ACHN (cell line): Measurements from ENCODE around the gene MRPL39.
"Not testable (repeated sequence)": the region's sequence is repeated elsewhere in the genome, so short reads cannot be mapped to it uniquely, and the experiment has no call there.

Experiments used
- DNase-seq: peaks from one replicate; pipeline ENCODE4 v3.0.0-alpha.2; 2015
- in situ Hi-C: cut with HindIII; loops from 2 replicates; pipeline ENCODE4 v1.10.0; 2017; ENCODE audit warnings: low sequenced_read_pairs, low pct_ligation_motif_present, low pct_unique_long_range_greater_than_20kb

Gene MRPL39

GRCh38 chr21:25607151-25608043 lies at the start of gene MRPL39:
MRPL39 (minus strand) TSS chr21:25607481; CDS start chr21:25607475, 6 bp downstream.
- in situ Hi-C loops: no loop called here
- DNase-seq: peak; percentile 88

GRCh38 chr21:25656412-25656811 lies 49.1 kb upstream of the MRPL39 start:
- DNase-seq: no peak
- in situ Hi-C loops: no loop called here

- DNase-seq: no peak
- in situ Hi-C loops: no loop called here
These were observed 41.9 kb upstream of the MRPL39 start for GRCh38 chr21:25649146-25649545.

- DNase-seq: no peak
- in situ Hi-C loops: no loop called here
These were observed 40.4 kb upstream of the MRPL39 start for GRCh38 chr21:25647647-25648046.

GRCh38 chr21:25646474-25646873 lies 39.2 kb upstream of the MRPL39 start:
- in situ Hi-C loops: no loop called here
- DNase-seq: no peak

- no peak for DNase-seq
- in situ Hi-C loops: no loop called here
These were observed 36.2 kb upstream of the MRPL39 start for GRCh38 chr21:25643486-25643885.

GRCh38 chr21:25640943-25641292 lies 33.6 kb upstream of the MRPL39 start:
- DNase-seq: no peak
- in situ Hi-C loops: no loop called here

- DNase-seq: no peak
These were observed 33.1 kb upstream of the MRPL39 start for GRCh38 chr21:25640202-25640942.

GRCh38 chr21:25639551-25640201 lies 32.4 kb upstream of the MRPL39 start:
- in situ Hi-C loops: no loop called here
- DNase-seq: peak; percentile 20

More at GRCh38 chr21:25640202-25640942, 33.1 kb upstream of the MRPL39 start:
- in situ Hi-C loops: no loop called here

- DNase-seq: peak; percentile 2
- in situ Hi-C loops: no loop called here
These were observed 31.6 kb upstream of the MRPL39 start, which contains the start of gene JAM2 for GRCh38 chr21:25638660-25639550. JAM2 (plus strand) TSS chr21:25639258; CDS start chr21:25639822, 564 bp downstream.

- in situ Hi-C loops: no loop called here
- no peak for DNase-seq
These were observed 30.8 kb upstream of the MRPL39 start for GRCh38 chr21:25637851-25638659.

GRCh38 chr21:25636727-25637126 lies 29.4 kb upstream of the MRPL39 start:
- DNase-seq: no peak

GRCh38 chr21:25635310-25635709 lies 28.0 kb upstream of the MRPL39 start:
- in situ Hi-C loops: no loop called here
- DNase-seq: no peak

More at GRCh38 chr21:25636727-25637126, 29.4 kb upstream of the MRPL39 start:
- in situ Hi-C loops: no loop called here

GRCh38 chr21:25632296-25632695 lies 25.0 kb upstream of the MRPL39 start:
- no peak for DNase-seq

GRCh38 chr21:25626757-25627156 lies 19.5 kb upstream of the MRPL39 start:
- in situ Hi-C loops: no loop called here
- DNase-seq: no peak

More at GRCh38 chr21:25632296-25632695, 25.0 kb upstream of the MRPL39 start:
- in situ Hi-C loops: no loop called here

GRCh38 chr21:25625776-25626555 lies 18.7 kb upstream of the MRPL39 start:
- DNase-seq, in situ Hi-C loops: not testable (repeated sequence)

GRCh38 chr21:25625036-25625435 lies 17.8 kb upstream of the MRPL39 start:
- DNase-seq: no peak
- in situ Hi-C loops: no loop called here
